Loucy (cell line): Measurements from ENCODE around the gene TUBA8.

Experiments used
- CTCF ChIP-seq: fragments of 200-600 bp; sonication (generic); conservative IDR thresholded peaks from 2 replicates; pipeline ENCODE4 v1.5.1; 2014; ENCODE audit warnings: mild to moderate bottlenecking, antibody characterized with exemption, low read length
- EZH2phosphoT487 ChIP-seq: fragments of 200-600 bp; IDR thresholded peaks from 2 replicates; pipeline ENCODE4 v1.6.1; 2018; ENCODE audit warnings: antibody characterized with exemption, mild to moderate bottlenecking, moderate library complexity, borderline replicate concordance

GRCh38 chr22:18116634-18117033 lies 6.0 kb downstream of the TUBA8 start:
- TF ChIP-seq EZH2phosphoT487 (no peak), CTCF (no peak)
